OCI-LY1 (cell line): Measurements from ENCODE around the gene CTSH.
"Not testable (repeated sequence)": the region's sequence is repeated elsewhere in the genome, so short reads cannot be mapped to it uniquely, and the experiment has no call there.

Experiments used
- H2AFZ ChIP-seq: fragments of 200-600 bp; sonication (generic), shearing (Covaris generic); 2 replicates; pipeline ENCODE4 v1.6.0; 2014; ENCODE audit warnings: antibody characterized with exemption, mild to moderate bottlenecking, low read length
- H3F3A ChIP-seq: fragments of 200-600 bp; sonication (generic), shearing (Covaris generic); 2 replicates; pipeline ENCODE4 v1.6.0; 2014; ENCODE audit warnings: mild to moderate bottlenecking, antibody characterized with exemption, low read length, moderate library complexity; ENCODE audit not compliant: insufficient read depth
- H3K27ac ChIP-seq: fragments of 200-600 bp; sonication (generic); 2 replicates; pipeline ENCODE4 v1.5.1; 2014; ENCODE audit warnings: low read length, mixed run types, mild to moderate bottlenecking, low read depth; ENCODE audit not compliant: poor library complexity, severe bottlenecking
- H3K27me3 ChIP-seq: fragments of 200-600 bp; sonication (generic); 2 replicates; pipeline ENCODE4 v1.6.0; 2014; ENCODE audit warnings: antibody characterized with exemption, mild to moderate bottlenecking, low read length, moderate library complexity; ENCODE audit not compliant: insufficient read depth
- H3K36me3 ChIP-seq: fragments of 200-600 bp; sonication (generic); 2 replicates; pipeline ENCODE4 v1.6.1; 2014; ENCODE audit warnings: mild to moderate bottlenecking, antibody characterized with exemption, low read length, moderate library complexity, mixed read lengths; ENCODE audit not compliant: insufficient read depth
- H3K4me1 ChIP-seq: fragments of 200-600 bp; sonication (generic); 2 replicates; pipeline ENCODE4 v1.5.1; 2014; ENCODE audit warnings: mild to moderate bottlenecking, low read length, moderate library complexity; ENCODE audit not compliant: insufficient read depth, severe bottlenecking
- H3K4me2 ChIP-seq: fragments of 200-600 bp; sonication (generic), shearing (Covaris generic); 2 replicates; pipeline ENCODE4 v1.6.1; 2014; ENCODE audit warnings: low read length
- H3K4me3 ChIP-seq: fragments of 200-600 bp; sonication (generic); 2 replicates; pipeline ENCODE4 v1.5.1; 2014; ENCODE audit warnings: low read length, low read depth, mild to moderate bottlenecking, mixed read lengths; ENCODE audit not compliant: poor library complexity, severe bottlenecking
- H3K79me2 ChIP-seq: fragments of 200-600 bp; shearing (Covaris generic); 2 replicates; pipeline ENCODE4 v1.6.1; 2016; ENCODE audit warnings: mixed run types, low read length, mixed read lengths; ENCODE audit not compliant: insufficient read depth
- H3K9ac ChIP-seq: fragments of 200-600 bp; sonication (generic), shearing (Covaris generic); 2 replicates; pipeline ENCODE4 v1.6.1; 2014; ENCODE audit warnings: mild to moderate bottlenecking, low read length, mixed read lengths
- H3K9me2 ChIP-seq: fragments of 200-600 bp; sonication (generic), shearing (Covaris generic); 2 replicates; pipeline ENCODE4 v1.6.1; 2014; ENCODE audit warnings: low read depth, mild to moderate bottlenecking, low read length, mixed read lengths
- H3K9me3 ChIP-seq: fragments of 200-600 bp; shearing (Covaris generic); 2 replicates; pipeline ENCODE4 v1.6.1; 2014; ENCODE audit warnings: low read length, mixed read lengths
- H4K20me1 ChIP-seq: fragments of 200-600 bp; sonication (generic), shearing (Covaris generic); 2 replicates; pipeline ENCODE4 v1.6.0; 2016; ENCODE audit warnings: mild to moderate bottlenecking, low read length; ENCODE audit not compliant: insufficient read depth
- EZH2 ChIP-seq: fragments of 200-600 bp; sonication (generic), shearing (Covaris generic); IDR thresholded peaks from 2 replicates; pipeline ENCODE4 v1.8.0; 2017; ENCODE audit warnings: borderline replicate concordance, mixed run types, mild to moderate bottlenecking, antibody characterized with exemption, low read length, moderate library complexity, mixed read lengths
- TF ChIP-seq, protein P1 (sequence below): fragments of 200-600 bp; sonication (generic), shearing (Covaris generic); IDR thresholded peaks from 2 replicates; pipeline ENCODE4 v1.5.1; 2017; ENCODE audit warnings: mild to moderate bottlenecking, antibody characterized with exemption, low read length, moderate library complexity, mixed read lengths

The CTSH gene

GRCh38 chr15:78906316-78906620, 38.6 kb downstream of the CTSH start:
- Histone ChIP-seq H3K9me3 (no peaks in the 10 kb centered on the region), H4K20me1 (no peaks in the 10 kb centered on the region), H3F3A (no peaks in the 10 kb centered on the region), H2AFZ (no peak overlapping the region), H3K27me3 (no peaks in the 10 kb centered on the region), H3K9me2 (no peaks in the 10 kb centered on the region), H3K4me1 (no peaks in the 10 kb centered on the region), H3K4me2 (no peak overlapping the region), H3K27ac (no peak overlapping the region), H3K9ac (no peak overlapping the region), H3K4me3 (no peak overlapping the region), H3K36me3 (peaks cover 84% of the 10 kb centered on the region), H3K79me2 (no peaks in the 10 kb centered on the region)
- TF ChIP-seq EZH2 = no peak
- TF ChIP-seq, protein P1, sequence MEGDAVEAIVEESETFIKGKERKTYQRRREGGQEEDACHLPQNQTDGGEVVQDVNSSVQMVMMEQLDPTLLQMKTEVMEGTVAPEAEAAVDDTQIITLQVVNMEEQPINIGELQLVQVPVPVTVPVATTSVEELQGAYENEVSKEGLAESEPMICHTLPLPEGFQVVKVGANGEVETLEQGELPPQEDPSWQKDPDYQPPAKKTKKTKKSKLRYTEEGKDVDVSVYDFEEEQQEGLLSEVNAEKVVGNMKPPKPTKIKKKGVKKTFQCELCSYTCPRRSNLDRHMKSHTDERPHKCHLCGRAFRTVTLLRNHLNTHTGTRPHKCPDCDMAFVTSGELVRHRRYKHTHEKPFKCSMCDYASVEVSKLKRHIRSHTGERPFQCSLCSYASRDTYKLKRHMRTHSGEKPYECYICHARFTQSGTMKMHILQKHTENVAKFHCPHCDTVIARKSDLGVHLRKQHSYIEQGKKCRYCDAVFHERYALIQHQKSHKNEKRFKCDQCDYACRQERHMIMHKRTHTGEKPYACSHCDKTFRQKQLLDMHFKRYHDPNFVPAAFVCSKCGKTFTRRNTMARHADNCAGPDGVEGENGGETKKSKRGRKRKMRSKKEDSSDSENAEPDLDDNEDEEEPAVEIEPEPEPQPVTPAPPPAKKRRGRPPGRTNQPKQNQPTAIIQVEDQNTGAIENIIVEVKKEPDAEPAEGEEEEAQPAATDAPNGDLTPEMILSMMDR = no peak

DNA sequence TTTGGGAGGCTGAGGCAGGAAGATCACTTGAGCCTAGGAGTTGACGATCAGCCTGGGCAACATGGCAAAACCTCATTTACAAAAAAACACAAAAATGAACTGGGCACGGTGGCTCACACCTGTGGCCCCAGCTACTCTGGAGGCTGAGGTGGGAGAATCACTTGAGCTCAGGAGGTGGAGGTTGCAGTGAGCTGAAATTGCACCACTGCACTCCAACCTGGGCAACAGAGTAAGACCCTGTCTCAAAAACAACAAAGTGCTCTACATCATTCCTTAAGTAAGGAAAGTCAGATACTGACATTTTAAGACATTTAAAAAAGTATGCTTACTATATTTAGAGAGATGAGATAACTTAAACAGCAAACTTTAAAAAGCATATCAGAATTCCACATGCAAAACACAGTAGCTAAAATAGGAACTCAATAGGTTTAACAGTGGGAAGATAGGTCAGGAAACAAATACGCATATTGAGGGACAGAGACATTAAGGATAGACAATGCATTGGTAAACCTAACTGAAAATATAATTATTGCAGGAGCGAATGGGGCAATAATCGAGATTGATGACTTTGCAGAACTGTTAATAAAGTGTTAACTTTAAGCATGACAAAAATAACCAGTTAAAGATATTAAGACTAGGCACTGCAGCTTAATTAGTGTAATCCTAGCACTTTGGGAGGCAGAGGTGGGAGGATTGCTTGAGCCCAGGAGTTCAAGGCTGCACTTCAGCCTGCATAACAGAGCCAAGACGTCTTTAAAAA, 40.1 kb downstream of the CTSH start:
- H3K9ac ChIP-seq = no peak overlapping the region
- no peaks in the 10 kb centered on the region for H3K9me2 ChIP-seq
- no peak overlapping the region for H3K4me3 ChIP-seq
- peaks cover 84% of the 10 kb centered on the region for H3K36me3 ChIP-seq
- H2AFZ ChIP-seq = no peak overlapping the region
- no peaks in the 10 kb centered on the region for H3F3A ChIP-seq
- no peaks in the 10 kb centered on the region for H3K9me3 ChIP-seq
- no peaks in the 10 kb centered on the region for H3K27me3 ChIP-seq
- TF ChIP-seq, protein P1 = no peak
- H3K4me1 ChIP-seq = no peaks in the 10 kb centered on the region
- H3K4me2 ChIP-seq = no peak overlapping the region
- H4K20me1 ChIP-seq = no peaks in the 10 kb centered on the region; the same call in 1 of the 2 replicates
- H3K79me2 ChIP-seq = no peaks in the 10 kb centered on the region
- H3K27ac ChIP-seq = no peak overlapping the region

DNA sequence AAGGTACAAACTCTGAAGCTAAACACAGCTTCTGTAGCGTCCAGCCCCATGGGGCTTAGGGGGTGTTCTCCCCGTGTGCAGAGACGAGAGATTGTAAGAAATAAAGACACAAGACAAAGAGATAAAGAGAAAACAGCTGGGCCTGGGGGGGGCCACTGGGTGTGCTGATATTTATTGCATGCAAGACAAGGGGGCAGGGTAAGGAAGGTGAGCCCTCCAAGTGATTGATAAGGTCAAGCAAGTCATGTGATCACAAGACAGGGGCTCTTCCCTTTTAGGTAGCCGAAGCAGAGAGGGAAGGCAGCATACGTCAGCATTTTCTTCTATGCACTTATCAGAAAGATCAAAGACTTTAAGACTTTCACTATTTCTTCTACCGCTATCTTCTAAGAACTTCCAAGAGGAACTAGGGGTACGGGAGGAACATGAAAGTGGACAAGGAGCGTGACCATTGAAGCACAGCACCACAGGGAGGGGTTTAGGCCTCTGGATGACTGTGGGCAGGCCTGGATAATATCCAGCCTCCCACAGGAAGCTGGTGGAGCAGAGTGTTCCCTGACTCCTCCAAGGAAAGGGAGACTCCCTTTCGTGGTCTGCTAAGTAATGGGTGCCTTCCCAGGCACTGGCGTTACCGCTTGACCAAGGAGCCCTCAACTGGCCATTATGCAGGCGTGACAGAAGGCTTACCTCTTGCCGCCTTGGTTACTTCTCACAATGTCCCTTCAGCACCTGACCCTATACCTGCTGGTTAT, 42.4 kb downstream of the CTSH start:
- not testable (repeated sequence) for H3K9ac ChIP-seq, H3K4me1 ChIP-seq, H3K4me3 ChIP-seq, H3K9me2 ChIP-seq, H3K9me3 ChIP-seq, H3K27me3 ChIP-seq, H2AFZ ChIP-seq, H3F3A ChIP-seq, H3K79me2 ChIP-seq, H4K20me1 ChIP-seq, H3K27ac ChIP-seq, H3K4me2 ChIP-seq
- peaks cover 98% of the 10 kb centered on the region for H3K36me3 ChIP-seq

GRCh38 chr15:78900819-78901533, 43.9 kb downstream of the CTSH start:
- not testable (repeated sequence) for H3K4me3 ChIP-seq, H3K79me2 ChIP-seq
- peaks cover 98% of the 10 kb centered on the region for H3K36me3 ChIP-seq

More at GRCh38 chr15:78900819-78901533, 43.9 kb downstream of the CTSH start:
- H3K27me3 ChIP-seq, H3K9me2 ChIP-seq, H3K4me1 ChIP-seq, H3K4me2 ChIP-seq, H3K9me3 ChIP-seq, H4K20me1 ChIP-seq, H3F3A ChIP-seq, H3K27ac ChIP-seq, H2AFZ ChIP-seq, H3K9ac ChIP-seq: not testable (repeated sequence)
